ENCODE data around the gene VPS11.
A peak's percentile ranks its signal among the peaks of the same experiment; 100 is the strongest.
"Not testable (repeated sequence)": the region's sequence is repeated elsewhere in the genome, so short reads cannot be mapped to it uniquely, and the experiment has no call there.

The VPS11 gene

DNA sequence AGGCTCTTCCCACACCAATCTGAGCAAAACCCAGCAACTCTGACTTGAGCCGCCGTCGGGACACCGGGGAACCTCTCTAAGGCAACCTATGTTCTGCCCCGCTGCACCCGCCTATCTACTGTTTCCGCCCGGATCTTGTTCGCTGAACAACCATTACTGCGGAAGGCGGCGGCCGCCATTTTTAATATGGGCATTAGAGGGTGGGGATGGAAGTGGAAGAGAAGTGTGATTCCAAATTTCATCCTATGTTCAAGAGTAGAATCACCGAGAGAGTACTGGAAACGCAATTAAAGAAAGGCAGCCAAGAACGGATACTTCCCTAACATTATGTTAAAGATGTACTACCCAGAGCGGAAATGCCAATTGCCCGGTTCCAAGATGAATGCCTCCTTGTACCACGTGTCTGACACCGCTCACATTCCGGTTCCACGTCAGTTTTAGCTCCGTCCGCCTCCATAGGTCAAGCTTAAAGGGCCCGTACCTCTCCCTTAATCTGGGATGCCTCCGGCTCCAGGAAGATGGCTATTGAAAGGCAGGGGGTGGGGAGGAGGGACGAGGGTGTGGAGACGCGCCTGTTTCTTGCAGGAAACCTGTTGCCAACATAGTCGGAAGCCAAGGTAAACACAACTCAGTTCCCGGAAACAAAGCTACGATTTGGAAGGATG, 34.3 kb downstream of the VPS11 start, which contains the start of gene DPAGT1:
Gene DPAGT1, minus strand, starts transcription at position 95 of the 665 bp plus-strand sequence. CDS start 198 bp downstream, outside the sequence.
- peak; percentile 62 to 68 for DNase-seq (ENCODE audit: low read depth in 1 of 2, low spot score in 1 of 2)

GRCh38 chr11:119103161-119103664, 35.6 kb downstream of the VPS11 start:
- not testable (repeated sequence) for DNase-seq (ENCODE audit: low read depth in 1 of 2, low spot score in 1 of 2)

DNA sequence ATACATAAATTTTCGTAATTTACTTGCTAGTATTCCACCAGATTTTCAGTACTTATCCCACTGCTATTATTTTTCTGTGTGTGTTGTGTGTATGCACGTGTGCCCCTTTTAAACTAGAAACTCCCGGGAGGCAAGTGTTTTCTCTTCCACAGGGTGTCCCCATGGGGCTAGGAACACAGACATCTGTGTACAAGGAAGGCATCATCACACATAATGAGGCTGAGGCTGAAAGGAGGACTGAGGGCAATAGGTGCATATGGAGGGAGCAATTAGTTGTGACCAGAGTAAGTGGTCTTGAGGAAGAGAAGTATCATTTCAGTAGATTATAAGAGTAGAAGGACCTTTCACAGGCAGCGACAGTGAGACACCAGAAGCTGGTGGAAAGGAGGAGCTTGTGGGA, 36.2 kb downstream of the VPS11 start:
- no peak for DNase-seq (ENCODE audit: low read depth in 1 of 2, low spot score in 1 of 2)

GRCh38 chr11:119106564-119107537, 39.2 kb downstream of the VPS11 start, which contains the start of gene C2CD2L:
Gene C2CD2L, plus strand, starts transcription at chr11:119107344. Its CDS starts 398 bp downstream, at chr11:119107742.
- peak; percentile 76 to 85 for DNase-seq (ENCODE audit: low read depth in 1 of 2, low spot score in 1 of 2)

DNA sequence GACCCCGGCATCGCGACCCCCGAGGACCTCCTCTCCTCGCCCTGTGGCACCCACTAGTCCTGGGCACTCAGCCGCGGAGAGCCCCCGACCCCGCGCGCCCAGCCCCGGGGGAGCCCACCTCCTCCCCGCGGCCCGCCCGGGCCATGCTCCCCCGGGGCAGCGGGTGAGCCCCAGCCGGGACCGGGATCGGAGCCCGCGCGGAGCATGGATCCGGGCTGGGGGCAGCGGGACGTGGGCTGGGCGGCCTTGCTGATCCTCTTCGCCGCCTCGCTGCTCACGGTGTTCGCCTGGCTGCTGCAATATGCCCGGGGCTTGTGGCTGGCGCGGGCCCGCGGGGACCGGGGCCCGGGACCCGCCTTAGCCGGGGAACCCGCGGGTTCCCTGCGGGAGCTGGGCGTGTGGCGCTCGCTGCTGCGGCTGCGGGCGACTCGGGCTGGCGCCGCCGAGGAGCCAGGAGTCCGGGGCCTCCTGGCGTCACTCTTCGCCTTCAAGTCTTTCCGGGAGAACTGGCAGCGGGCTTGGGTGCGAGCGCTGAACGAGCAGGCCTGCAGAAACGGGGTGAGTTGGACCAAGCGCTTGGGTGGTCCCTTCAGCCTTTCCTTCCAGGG, 40.0 kb downstream of the VPS11 start:
- no peak for DNase-seq (ENCODE audit: low read depth in 1 of 2, low spot score in 1 of 2)

DNA sequence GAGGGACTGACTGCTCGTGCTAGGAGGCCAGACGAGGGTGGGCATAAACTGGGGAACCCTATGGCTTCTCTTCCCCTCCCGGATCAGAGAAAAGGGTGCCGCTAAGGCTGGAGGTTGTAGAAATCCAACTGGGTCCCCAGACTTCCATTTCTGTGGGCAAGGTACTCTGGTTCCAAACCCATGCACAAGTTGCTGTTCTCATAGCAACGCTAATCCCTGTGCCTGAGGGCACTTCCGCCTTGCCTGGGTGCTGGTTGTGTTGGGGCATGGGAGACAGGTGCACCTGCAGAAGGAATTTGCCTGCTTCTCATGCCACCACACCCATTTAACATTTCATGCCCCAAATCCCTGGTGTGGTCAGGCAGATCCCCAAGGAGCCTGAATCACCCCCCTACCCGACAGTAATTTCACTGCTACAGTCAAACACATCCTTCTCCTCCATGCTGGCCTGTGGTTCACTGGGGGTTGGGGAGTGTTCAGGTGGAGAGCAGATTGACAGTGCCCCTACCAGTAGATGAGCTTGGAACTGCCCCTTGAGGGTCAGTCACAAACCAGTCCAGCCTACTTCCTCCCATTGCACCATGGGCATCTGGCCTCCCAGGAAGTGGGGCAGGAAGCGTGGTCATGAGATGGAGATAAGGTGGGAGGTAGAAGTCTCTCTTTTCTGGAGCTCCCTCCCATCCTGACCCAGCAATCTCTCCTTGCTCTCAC, 40.7 kb downstream of the VPS11 start:
- DNase-seq (ENCODE audit: low read depth in 1 of 2, low spot score in 1 of 2), result no peak

GRCh38 chr11:119108857-119109221, 41.2 kb downstream of the VPS11 start:
- DNase-seq (ENCODE audit: low read depth in 1 of 2, low spot score in 1 of 2), result no peak

DNA sequence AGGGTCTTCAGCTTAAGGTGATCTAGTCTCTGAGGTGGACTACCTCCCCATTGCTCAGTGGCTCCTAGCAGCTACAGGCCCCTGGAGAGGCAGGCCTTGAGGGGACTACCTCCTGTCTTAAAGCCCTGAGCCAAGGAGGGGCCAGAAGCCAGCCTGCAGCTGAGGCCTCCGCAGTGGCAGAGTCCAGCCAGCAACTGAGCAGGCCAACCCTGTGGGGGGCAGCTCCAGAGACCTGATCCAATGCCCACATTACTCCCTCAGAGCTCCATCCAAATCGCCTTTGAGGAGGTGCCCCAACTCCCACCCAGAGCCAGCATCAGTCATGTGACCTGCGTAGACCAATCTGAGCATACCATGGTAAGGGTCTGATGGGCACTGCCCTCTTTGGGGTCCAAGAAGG, 42.2 kb downstream of the VPS11 start:
- DNase-seq (ENCODE audit: low read depth in 1 of 2, low spot score in 1 of 2), result no peak

DNA sequence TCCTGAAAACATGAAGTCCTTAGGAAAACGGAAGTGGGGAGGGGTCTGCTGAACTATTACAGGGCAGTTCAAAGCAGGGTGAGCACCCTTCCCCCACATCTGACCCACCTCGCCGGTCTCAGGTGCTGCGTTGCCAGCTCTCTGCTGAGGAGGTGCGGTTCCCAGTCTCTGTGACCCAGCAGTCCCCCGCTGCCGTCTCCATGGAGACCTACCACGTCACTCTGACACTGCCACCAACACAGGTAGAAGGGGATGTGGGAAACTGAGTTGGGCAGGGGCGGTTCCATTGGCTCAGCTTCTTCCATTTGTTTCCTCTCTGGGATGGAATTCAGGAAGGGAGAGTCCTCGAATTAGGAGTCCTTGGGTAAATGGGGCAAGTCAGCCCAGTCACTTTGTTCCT, 42.8 kb downstream of the VPS11 start:
- DNase-seq (ENCODE audit: low read depth in 1 of 2, low spot score in 1 of 2), result no peak

DNA sequence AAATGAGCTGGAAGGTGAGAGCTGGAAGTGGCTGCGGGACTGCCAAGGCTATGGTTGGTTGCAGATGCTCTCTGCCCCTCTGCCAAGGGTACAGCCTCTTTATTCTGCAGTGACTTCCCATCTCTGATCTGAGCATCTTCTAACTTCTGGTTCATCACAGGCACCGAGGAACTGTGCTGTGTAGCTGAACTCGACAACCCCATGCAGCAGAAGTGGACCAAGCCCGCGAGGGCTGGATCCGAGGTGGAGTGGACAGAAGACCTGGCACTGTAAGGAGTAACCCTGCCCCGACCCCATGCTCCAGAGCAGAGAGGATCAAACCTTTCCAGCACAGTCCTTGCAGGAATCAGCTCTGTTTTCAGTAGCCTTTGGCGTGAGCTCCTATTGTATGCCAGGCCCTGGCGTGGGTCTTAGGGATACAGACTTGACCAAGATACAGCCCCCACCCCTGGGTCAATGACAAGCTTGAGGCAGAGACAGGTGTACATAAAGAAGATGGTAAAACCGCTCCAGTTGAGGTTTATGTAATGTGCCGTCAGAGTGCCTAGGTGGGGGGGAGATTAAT, 43.8 kb downstream of the VPS11 start:
- DNase-seq (ENCODE audit: low read depth in 1 of 2, low spot score in 1 of 2), result no peak

DNA sequence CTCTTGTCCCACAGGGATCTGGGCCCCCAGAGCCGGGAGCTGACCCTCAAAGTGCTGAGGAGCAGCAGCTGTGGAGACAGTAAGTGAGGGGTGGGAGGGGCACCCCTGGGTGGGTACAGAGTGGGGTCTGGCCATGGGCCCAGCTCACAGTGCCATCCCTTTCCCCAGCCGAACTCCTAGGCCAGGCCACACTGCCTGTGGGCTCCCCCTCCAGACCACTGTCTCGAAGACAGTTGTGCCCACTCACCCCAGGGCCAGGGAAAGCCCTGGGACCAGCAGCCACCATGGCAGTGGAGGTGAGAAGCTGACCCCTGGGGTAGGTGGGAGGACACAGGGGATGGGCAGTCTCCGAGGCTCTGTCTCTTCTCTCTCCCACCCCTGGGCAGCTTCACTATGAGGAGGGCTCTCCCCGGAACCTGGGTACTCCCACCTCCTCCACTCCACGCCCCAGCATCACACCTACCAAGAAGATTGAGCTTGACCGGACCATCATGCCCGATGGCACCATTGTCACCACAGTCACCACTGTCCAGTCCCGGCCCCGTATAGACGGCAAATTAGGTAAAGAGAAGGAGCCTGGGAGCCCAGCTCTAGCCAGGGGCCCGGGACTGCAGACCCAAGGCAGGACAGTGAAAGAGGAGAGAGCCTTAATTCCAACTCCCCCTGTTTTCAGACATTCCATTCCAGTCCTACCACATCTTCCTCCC, 44.8 kb downstream of the VPS11 start:
- no peak for DNase-seq (ENCODE audit: low read depth in 1 of 2, low spot score in 1 of 2)

- DNase-seq (ENCODE audit: low read depth in 1 of 2, low spot score in 1 of 2), result no peak
These were observed 46.1 kb downstream of the VPS11 start for GRCh38 chr11:119113716-119114115.

DNA sequence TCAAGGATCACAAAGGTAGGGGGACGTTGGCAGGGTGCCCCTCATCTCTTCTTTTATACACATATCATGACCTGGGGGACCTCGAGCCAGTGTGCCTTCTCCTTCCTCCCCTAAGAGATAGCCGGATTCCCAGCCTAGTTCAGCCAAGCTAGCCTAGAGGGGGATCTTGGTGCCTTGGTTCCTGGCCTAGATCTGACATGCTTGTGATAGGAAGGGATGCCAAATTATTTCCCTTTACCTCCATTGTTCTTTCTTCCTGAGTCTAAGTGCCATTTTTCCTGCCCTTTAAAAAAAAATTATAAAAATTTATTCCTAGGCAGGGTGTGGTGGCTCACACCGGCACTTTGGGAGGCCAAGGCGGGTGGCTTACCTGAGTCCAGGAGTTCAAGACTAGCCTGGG, 46.7 kb downstream of the VPS11 start:
- DNase-seq (ENCODE audit: low read depth in 1 of 2, low spot score in 1 of 2), result no peak

DNA sequence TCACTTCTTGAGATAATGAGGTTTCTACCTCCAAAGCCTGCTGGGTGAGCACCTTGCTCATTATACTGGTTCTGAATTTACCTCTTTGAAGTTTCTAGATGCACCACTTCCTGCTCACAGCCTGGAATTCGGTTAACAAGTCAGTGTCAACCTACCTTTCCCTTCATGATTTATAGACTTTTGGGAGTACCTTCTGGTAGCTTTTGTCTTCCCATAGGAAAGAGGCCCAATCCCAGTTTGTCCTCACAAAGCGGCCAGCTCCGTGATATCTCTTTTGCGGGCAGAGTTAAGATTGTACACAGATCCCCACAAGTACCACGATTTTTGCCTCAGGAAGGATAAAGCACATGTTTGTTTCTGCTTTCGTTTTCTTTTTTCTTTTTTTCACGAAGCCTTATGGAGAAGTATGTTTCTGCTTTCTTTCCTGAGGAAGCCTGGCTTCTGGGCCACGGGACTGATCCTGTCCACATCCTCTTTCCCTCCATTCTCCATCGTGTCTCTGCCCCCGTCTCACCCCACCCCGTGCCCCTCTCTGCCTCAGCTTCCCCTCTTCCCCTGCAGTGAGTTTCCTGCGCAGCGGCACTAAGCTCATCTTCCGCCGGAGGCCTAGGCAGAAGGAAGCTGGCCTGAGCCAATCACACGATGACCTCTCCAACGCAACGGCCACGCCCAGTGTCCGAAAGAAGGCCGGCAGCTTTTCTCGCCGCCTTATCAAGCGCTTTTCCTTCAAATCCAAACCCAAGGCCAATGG, 48.0 kb downstream of the VPS11 start:
- no peak for DNase-seq (ENCODE audit: low read depth in 1 of 2, low spot score in 1 of 2)

DNA sequence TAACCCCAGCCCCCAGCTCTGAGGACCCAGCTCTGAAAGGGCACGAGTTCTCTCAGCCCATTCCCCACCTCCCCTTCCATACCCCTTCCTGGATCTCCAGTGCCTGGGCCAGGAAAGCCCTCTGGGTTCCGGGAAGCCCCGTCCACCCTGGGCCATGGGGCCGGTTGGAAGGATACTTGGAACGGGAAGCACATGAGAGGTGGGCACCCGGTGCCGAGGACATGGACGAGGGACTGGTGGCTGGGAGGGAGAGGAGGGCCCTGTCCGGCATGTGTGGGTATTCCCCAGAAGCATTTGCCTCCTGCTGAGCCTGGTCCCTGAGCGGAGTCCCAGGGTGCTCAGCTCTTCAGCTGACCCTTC, 48.6 kb downstream of the VPS11 start:
- no peak for DNase-seq (ENCODE audit: low read depth in 1 of 2, low spot score in 1 of 2)

- no peak for DNase-seq (ENCODE audit: low read depth in 1 of 2, low spot score in 1 of 2)
These were observed 49.0 kb downstream of the VPS11 start for GRCh38 chr11:119116601-119117000.

DNA sequence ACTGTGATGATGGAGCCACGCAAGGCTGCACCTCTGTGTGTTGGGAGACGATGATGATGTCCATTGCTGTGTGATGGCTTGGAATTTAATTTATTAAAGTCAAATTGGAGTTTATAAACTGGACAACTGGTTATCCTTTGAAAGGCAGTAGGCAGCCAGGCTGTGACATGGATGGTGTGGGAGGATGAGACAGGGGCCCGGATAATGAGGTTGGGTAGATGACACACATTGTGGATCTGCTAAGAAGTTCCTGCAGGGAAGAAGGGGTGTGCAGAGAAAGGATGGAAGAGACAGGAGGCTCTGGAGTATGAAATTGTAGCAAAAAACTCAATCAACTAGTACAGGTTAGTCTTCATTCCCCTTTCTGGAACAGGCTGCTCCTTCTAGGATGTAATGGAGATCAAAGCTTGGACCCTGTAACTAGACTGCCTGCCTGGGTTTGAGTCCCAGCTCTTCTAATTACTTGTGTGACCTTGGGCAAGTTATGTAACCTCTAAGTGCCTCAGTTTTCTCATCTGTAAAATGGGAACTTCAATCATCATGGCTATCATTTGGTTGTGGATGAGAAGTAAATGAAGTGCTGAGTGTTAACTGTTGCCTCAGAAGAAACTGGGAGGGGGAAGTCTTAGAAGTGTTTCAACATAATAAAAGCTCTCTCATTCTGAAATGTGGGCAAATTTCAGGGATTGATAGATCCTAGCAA, 49.5 kb downstream of the VPS11 start:
- no peak for DNase-seq (ENCODE audit: low read depth in 1 of 2, low spot score in 1 of 2)

DNA sequence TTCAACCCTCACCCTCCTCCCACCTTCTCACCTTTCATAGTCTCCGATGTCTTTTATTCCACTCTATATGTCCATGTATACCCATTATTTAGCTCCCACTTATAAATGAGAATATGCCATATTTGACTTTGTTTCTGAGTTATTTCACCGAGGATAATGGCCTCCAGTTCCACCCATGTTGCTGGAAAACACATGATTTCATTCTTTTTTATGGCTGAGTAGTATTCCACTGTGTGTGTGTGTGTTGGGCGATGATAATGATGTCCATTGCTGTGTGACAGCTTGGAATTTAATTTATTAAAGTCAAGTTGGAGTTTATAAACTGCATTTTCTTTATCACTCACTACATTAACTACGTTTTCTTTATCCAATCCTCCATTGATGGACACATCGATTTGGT, 50.6 kb downstream of the VPS11 start:
- DNase-seq (ENCODE audit: low read depth in 1 of 2, low spot score in 1 of 2), result no peak

- no peak for DNase-seq (ENCODE audit: low read depth in 1 of 2, low spot score in 1 of 2)
These were observed 51.3 kb downstream of the VPS11 start for GRCh38 chr11:119118946-119119345.

Measured in stimulated activated CD4-positive, alpha-beta T cell treated with anti-CD3 and anti-CD28 coated beads, Interleukin-15, amount 100 ng/mL, for 1 hour (primary cell).